Endodermal cell (in vitro differentiated cells): Measurements from ENCODE around the gene TUBA4A. TPM values are rescaled to one million over a fixed set of nuclear protein-coding genes. Genes with fewer than 3 reads are reported as not detected.

ENCODE experiments used
- DNase-seq: peaks from one replicate; pipeline ENCODE4 v3.0.0-alpha.2; 2017
- H3K27ac ChIP-seq: 2 replicates; pipeline ENCODE4 v1.5.1; 2013; ENCODE audit warnings: mild to moderate bottlenecking, low read depth, low read length, moderate library complexity
- H3K27me3 ChIP-seq: 2 replicates; pipeline ENCODE4 v1.6.1; 2013; ENCODE audit warnings: mild to moderate bottlenecking, low read length, moderate library complexity; ENCODE audit not compliant: insufficient read depth, control insufficient read depth, poor library complexity, severe bottlenecking
- H3K36me3 ChIP-seq: 2 replicates; pipeline ENCODE4 v1.7.0; 2013; ENCODE audit warnings: mild to moderate bottlenecking, low read length, moderate library complexity; ENCODE audit not compliant: control insufficient read depth, insufficient read depth
- H3K4me1 ChIP-seq: one replicate; pipeline ENCODE4 v1.7.0; 2013; ENCODE audit warnings: low read length; ENCODE audit not compliant: control insufficient read depth, insufficient read depth
- H3K4me3 ChIP-seq: 2 replicates; pipeline ENCODE4 v1.5.1; 2013; ENCODE audit warnings: mild to moderate bottlenecking, low read length, moderate library complexity
- H3K9ac ChIP-seq: 2 replicates; pipeline ENCODE4 v1.6.1; 2013; ENCODE audit warnings: mild to moderate bottlenecking, low read length, moderate library complexity; ENCODE audit not compliant: poor library complexity, severe bottlenecking; ENCODE audit errors: extremely low read depth
- H3K9me3 ChIP-seq: 2 replicates; pipeline ENCODE4 v1.6.1; 2013; ENCODE audit warnings: mild to moderate bottlenecking, low read length, moderate library complexity; ENCODE audit not compliant: control insufficient read depth
- H3K27ac Mint-ChIP-seq: 2 replicates; pipeline ENCODE4 v1.8.0; 2020; ENCODE audit warnings: mixed read lengths
- H3K27me3 Mint-ChIP-seq: 2 replicates; pipeline ENCODE4 v1.8.0; 2021; ENCODE audit warnings: mild to moderate bottlenecking, mixed read lengths; ENCODE audit not compliant: insufficient read depth
- H3K36me3 Mint-ChIP-seq: 2 replicates; pipeline ENCODE4 v1.8.0; 2020; ENCODE audit warnings: low read depth, mixed read lengths
- H3K4me1 Mint-ChIP-seq: 2 replicates; pipeline ENCODE4 v1.8.0; 2020; ENCODE audit warnings: mixed read lengths
- H3K4me3 Mint-ChIP-seq: 2 replicates; pipeline ENCODE4 v1.8.0; 2020; ENCODE audit warnings: mild to moderate bottlenecking, moderate library complexity, mixed read lengths
- H3K9me3 Mint-ChIP-seq: 2 replicates; pipeline ENCODE4 v1.8.0; 2020; ENCODE audit warnings: mild to moderate bottlenecking, mixed read lengths
- WGBS, 2 experiments: methylation state at CpG; one replicate each; pipeline versions ENCODE4 v1.1.5 to v1.1.7; 2013; ENCODE audit warnings: missing lambda C conversion rate in 2 of 2, mixed read lengths in 1 of 2; ENCODE audit not compliant: insufficient coverage in 1 of 2, insufficient read length in 1 of 2; 5-methylcytosine and 5-hydroxymethylcytosine counted together
- total RNA-seq, 2 donors: library from RNA; stranded (reverse); fragmentation: NEBNext Ultra II Directional in 1 of 2; extraction: Animal tissue kit (Norgen Biotek cat#: 25700) in 1 of 2; gene quantifications; 2 replicates in 1 of 2; 3 replicates in 1 of 2; pipeline ENCODE4 v1.2.1, GENCODE V29; 2021
- TF ChIP-seq, protein P1 (sequence below): fragments of 200-600 bp; sonication (generic); conservative IDR thresholded peaks from 2 replicates; pipeline ENCODE4 v1.5.0; 2021; ENCODE audit warnings: antibody characterized with exemption, mild to moderate bottlenecking

The TUBA4A gene
- total RNA-seq, 2 donors from 2014 or later, result 4.0 to 9.5 TPM

DNA sequence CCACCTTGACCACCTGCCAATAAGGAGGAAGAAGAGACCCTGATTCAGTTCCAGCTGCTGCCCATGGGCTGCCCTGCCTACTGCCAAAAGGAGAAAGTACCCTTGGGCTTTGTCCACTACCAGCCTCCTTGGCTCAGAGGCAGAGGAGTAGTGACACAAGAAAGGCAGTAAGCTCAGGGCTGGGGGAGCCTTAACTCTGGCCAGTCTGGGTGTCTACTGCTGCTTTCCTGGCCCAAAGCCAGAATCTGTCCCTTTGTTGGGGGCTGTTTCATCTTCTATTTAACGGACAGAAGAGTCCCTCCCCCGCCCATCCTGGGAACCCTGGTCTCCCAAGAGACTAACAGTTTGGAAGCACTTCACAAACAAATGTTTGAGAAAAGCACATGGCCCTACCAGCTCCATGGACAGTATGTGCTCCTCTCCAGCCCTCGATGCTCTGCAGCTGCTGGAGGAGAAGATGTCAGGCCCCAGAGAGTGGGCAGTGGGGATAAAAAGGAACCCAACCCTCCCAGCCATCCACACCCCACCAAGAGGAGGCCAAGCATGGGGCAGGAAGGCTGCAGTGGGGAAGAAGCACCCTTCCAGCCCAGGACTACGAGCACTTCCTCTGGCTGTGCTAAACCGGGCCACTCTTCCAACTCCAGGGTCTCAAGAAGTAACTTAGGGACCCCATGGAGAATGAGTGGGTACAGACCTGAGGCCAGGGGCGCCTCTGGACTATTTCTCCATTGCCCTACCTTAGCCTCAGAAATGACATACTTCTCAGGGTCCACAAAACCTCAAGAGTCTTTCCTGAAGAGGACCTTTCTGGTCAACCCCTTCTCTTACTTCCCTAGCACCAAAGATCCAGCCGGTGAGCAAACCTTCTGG is 25.4 kb downstream of the TUBA4A start:
- peak overlapping the region; percentile 97 for H3K4me3 Mint-ChIP-seq
- Histone ChIP-seq H3K27ac (no peak overlapping the region), H3K36me3 (peaks cover 48% of the 10 kb centered on the region), H3K4me3 (peak overlapping the region; percentile 98), H3K4me1 (peaks cover 2% of the 10 kb centered on the region), H3K9me3 (no peaks in the 10 kb centered on the region), H3K27me3 (no peaks in the 10 kb centered on the region), H3K9ac (peak overlapping the region; percentile 84)
- H3K4me1 Mint-ChIP-seq, result peaks cover 9% of the 10 kb centered on the region
- no peaks in the 10 kb centered on the region for H3K27me3 Mint-ChIP-seq
- peaks cover 44% of the 10 kb centered on the region for H3K36me3 Mint-ChIP-seq
- H3K27ac Mint-ChIP-seq, result peak overlapping the region; percentile 55
- TF ChIP-seq, protein P1, sequence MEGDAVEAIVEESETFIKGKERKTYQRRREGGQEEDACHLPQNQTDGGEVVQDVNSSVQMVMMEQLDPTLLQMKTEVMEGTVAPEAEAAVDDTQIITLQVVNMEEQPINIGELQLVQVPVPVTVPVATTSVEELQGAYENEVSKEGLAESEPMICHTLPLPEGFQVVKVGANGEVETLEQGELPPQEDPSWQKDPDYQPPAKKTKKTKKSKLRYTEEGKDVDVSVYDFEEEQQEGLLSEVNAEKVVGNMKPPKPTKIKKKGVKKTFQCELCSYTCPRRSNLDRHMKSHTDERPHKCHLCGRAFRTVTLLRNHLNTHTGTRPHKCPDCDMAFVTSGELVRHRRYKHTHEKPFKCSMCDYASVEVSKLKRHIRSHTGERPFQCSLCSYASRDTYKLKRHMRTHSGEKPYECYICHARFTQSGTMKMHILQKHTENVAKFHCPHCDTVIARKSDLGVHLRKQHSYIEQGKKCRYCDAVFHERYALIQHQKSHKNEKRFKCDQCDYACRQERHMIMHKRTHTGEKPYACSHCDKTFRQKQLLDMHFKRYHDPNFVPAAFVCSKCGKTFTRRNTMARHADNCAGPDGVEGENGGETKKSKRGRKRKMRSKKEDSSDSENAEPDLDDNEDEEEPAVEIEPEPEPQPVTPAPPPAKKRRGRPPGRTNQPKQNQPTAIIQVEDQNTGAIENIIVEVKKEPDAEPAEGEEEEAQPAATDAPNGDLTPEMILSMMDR, result no peak
- H3K9me3 Mint-ChIP-seq, result no peaks in the 10 kb centered on the region
- WGBS, 2 experiments, result 70 to 73% methylated on average over 7 of the region's 7 CpGs
- DNase-seq, result no peak

DNA sequence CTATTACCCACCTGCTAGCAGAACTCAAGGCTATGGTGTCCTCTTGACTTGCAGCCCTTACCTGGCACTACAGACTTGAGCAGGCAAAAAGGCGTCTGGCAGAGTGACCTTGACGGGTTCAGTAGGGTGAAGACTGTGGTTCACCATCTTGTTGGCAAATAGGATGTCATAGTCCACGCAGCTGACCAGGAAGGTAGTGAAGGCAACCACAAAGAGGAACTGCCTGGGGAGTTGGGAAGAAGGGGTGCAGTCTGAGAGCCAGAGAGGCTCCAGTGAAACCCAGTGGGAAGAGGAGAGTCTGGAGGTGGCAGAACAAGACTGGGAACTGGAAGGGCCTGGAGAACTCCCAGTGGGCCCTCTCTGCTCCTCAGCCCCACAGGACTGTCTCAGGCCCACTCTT is 28.4 kb downstream of the TUBA4A start:
- H3K36me3 Mint-ChIP-seq, result peaks cover 48% of the 10 kb centered on the region
- peaks cover 46% of the 10 kb centered on the region for H3K36me3 ChIP-seq
- no peak overlapping the region for H3K4me3 ChIP-seq
- H3K27ac Mint-ChIP-seq, result no peak overlapping the region
- WGBS, 2 experiments, result 94% methylated on average over 3 of the region's 3 CpGs
- peaks cover 7% of the 10 kb centered on the region for H3K4me1 Mint-ChIP-seq
- H3K27me3 Mint-ChIP-seq, result no peaks in the 10 kb centered on the region
- H3K9me3 ChIP-seq, result no peaks in the 10 kb centered on the region
- no peak overlapping the region for H3K27ac ChIP-seq
- H3K4me1 ChIP-seq, result peaks cover 2% of the 10 kb centered on the region
- TF ChIP-seq, protein P1, result no peak
- no peak overlapping the region for H3K9ac ChIP-seq
- H3K9me3 Mint-ChIP-seq, result no peaks in the 10 kb centered on the region
- H3K27me3 ChIP-seq, result no peaks in the 10 kb centered on the region
- no peak for DNase-seq
- no peak overlapping the region for H3K4me3 Mint-ChIP-seq

DNA sequence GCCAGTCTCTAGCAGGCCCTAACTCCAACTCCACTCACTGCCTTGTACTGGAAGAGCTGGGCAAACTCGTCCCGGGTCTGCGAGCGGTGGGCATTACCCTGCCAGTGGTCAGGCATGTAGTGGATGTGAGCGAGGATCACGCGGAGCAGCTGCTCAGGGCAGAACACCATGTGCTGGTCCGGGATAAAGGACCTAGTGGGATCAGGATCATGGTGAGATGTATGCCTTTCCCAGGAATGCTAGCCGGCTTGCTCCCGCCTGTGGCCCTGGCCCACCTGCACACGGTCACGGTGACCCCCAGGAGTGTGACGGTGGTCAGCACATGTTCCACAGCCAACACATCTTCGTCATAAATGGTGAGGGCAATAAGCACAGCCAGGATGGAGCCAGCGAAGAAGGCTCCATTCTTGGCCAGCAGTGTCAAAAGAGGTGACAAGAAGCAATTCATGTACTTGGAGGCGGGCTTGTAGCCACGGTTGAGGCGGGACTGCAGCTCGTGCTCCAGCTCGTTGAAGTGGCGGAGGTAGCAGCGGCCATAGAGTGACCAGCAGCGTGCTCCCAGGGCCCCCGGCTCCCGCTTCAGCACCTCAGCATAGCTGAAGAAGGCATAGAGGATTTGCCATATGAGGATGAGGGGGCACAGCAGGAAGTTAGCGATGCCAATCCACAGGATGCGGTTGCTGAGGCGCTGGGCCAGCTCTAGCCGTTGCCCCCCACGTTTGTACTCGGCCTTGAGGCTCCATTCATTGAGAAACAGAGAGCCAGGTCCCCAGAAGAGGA is 29.7 kb downstream of the TUBA4A start:
- no peak for DNase-seq
- no peak overlapping the region for H3K27ac Mint-ChIP-seq
- Histone ChIP-seq H3K4me1 (peaks cover 2% of the 10 kb centered on the region), H3K9me3 (no peaks in the 10 kb centered on the region), H3K27ac (no peak overlapping the region), H3K36me3 (peaks cover 46% of the 10 kb centered on the region), H3K9ac (no peak overlapping the region), H3K27me3 (no peaks in the 10 kb centered on the region), H3K4me3 (no peak overlapping the region)
- no peaks in the 10 kb centered on the region for H3K9me3 Mint-ChIP-seq
- H3K4me3 Mint-ChIP-seq, result no peak overlapping the region
- H3K4me1 Mint-ChIP-seq, result peaks cover 11% of the 10 kb centered on the region
- WGBS, 2 experiments, result 94 to 96% methylated on average over 20 to 31 of the region's 31 CpGs
- TF ChIP-seq, protein P1, result no peak
- no peaks in the 10 kb centered on the region for H3K27me3 Mint-ChIP-seq
- H3K36me3 Mint-ChIP-seq, result peaks cover 55% of the 10 kb centered on the region
